GM21515 (cell line): Measurements from ENCODE around the gene DGKB.
A peak's percentile ranks its signal among the peaks of the same experiment; 100 is the strongest.
"Not testable (repeated sequence)": the region's sequence is repeated elsewhere in the genome, so short reads cannot be mapped to it uniquely, and the experiment has no call there.

Experiments used
- ATAC-seq: cut with Tn5 transposase; IDR thresholded peaks from one replicate; pipeline ENCODE4 v1.9.1; 2021; ENCODE audit not compliant: unreplicated experiment

Gene DGKB

GRCh38 chr7:14487701-14488395 is 414.7 kb downstream of the DGKB start:
- no peak for ATAC-seq

GRCh38 chr7:14483663-14484062 is 418.9 kb downstream of the DGKB start:
- ATAC-seq: no peak

GRCh38 chr7:14480281-14480680 is 422.3 kb downstream of the DGKB start:
- ATAC-seq: no peak

- no peak for ATAC-seq
These were observed 423.6 kb downstream of the DGKB start for GRCh38 chr7:14478834-14479510.

GRCh38 chr7:14461716-14462115 is 440.8 kb downstream of the DGKB start:
- not testable (repeated sequence) for ATAC-seq

- not testable (repeated sequence) for ATAC-seq
These were observed 443.7 kb downstream of the DGKB start for GRCh38 chr7:14458846-14459245.

- ATAC-seq: peak; percentile 70
These were observed 444.7 kb downstream of the DGKB start for GRCh38 chr7:14457568-14458453.

GRCh38 chr7:14449291-14449690 is 453.3 kb downstream of the DGKB start:
- no peak for ATAC-seq

GRCh38 chr7:14446829-14447228 is 455.7 kb downstream of the DGKB start:
- ATAC-seq: no peak

GRCh38 chr7:14446219-14446618 is 456.3 kb downstream of the DGKB start:
- no peak for ATAC-seq

- ATAC-seq: no peak
These were observed 464.2 kb downstream of the DGKB start for GRCh38 chr7:14438366-14438765.

- no peak for ATAC-seq
These were observed 465.7 kb downstream of the DGKB start for GRCh38 chr7:14436878-14437277.

GRCh38 chr7:14432924-14433323 is 469.6 kb downstream of the DGKB start:
- no peak for ATAC-seq

- no peak for ATAC-seq
These were observed 471.6 kb downstream of the DGKB start for GRCh38 chr7:14430926-14431325.

GRCh38 chr7:14425559-14425958 is 477.0 kb downstream of the DGKB start:
- no peak for ATAC-seq

GRCh38 chr7:14424675-14425074 is 477.9 kb downstream of the DGKB start:
- no peak for ATAC-seq

GRCh38 chr7:14420768-14421167 is 481.8 kb downstream of the DGKB start:
- ATAC-seq: no peak

- no peak for ATAC-seq
These were observed 483.0 kb downstream of the DGKB start for GRCh38 chr7:14419531-14419930.

- ATAC-seq: no peak
These were observed 483.9 kb downstream of the DGKB start for GRCh38 chr7:14418633-14419032.

GRCh38 chr7:14414274-14414986 is 488.1 kb downstream of the DGKB start:
- ATAC-seq: no peak
